ENCODE results near the gene ZDHHC12. TPM values are rescaled to one million over a fixed set of nuclear protein-coding genes. Genes with fewer than 3 reads are reported as not detected.

The ZDHHC12 gene
- total RNA-seq, 1 experiment from 2014 or later: 76.6 TPM

Other genes starting within 250 kb of the ZDHHC12 start
- 21.2 and 24.5 TPM in 2 replicates for gene GLE1, start 219.4 kb downstream of the ZDHHC12 start, total RNA-seq (2014; rRNA removed; shearing (Covaris generic))
- 124 and 132 TPM in 2 replicates for gene SPTAN1, start 171.5 kb downstream of the ZDHHC12 start, total RNA-seq (2014; rRNA removed; shearing (Covaris generic))
- 82.3 and 113 TPM in 2 replicates for gene DYNC2I2, start 67.3 kb downstream of the ZDHHC12 start, total RNA-seq (2014; rRNA removed; shearing (Covaris generic))
- 798 and 1,235 TPM in 2 replicates for gene SET, start 34.9 kb downstream of the ZDHHC12 start, total RNA-seq (2014; rRNA removed; shearing (Covaris generic))
- gene PKN3, start 21.6 kb downstream of the ZDHHC12 start, total RNA-seq (2014; rRNA removed; shearing (Covaris generic)): 29.4 and 35.0 TPM in 2 replicates
- 19.6 and 31.1 TPM in 2 replicates for gene ZER1, start 47.8 kb upstream of the ZDHHC12 start, total RNA-seq (2014; rRNA removed; shearing (Covaris generic))
- gene TBC1D13, start 63.1 kb upstream of the ZDHHC12 start, total RNA-seq (2014; rRNA removed; shearing (Covaris generic)): 15.3 and 16.8 TPM in 2 replicates
- gene ENDOG, start 94.4 kb upstream of the ZDHHC12 start, total RNA-seq (2014; rRNA removed; shearing (Covaris generic)): 15.5 and 32.9 TPM in 2 replicates
- 49.0 and 70.7 TPM in 2 replicates for gene SPOUT1, start 105.7 kb upstream of the ZDHHC12 start, total RNA-seq (2014; rRNA removed; shearing (Covaris generic))
- 47.9 and 49.0 TPM in 2 replicates for gene KYAT1, start 157.8 kb upstream of the ZDHHC12 start, total RNA-seq (2014; rRNA removed; shearing (Covaris generic))
- gene LRRC8A, start 158.0 kb upstream of the ZDHHC12 start, total RNA-seq (2014; rRNA removed; shearing (Covaris generic)): 67.2 and 76.0 TPM in 2 replicates
- 24.3 and 27.2 TPM in 2 replicates for gene PHYHD1, start 196.9 kb upstream of the ZDHHC12 start, total RNA-seq (2014; rRNA removed; shearing (Covaris generic))
- gene DOLK, start 223.5 kb upstream of the ZDHHC12 start, total RNA-seq (2014; rRNA removed; shearing (Covaris generic)): 18.6 and 20.9 TPM in 2 replicates
- 81.3 and 87.9 TPM in 2 replicates for gene NUP188, start 223.6 kb upstream of the ZDHHC12 start, total RNA-seq (2014; rRNA removed; shearing (Covaris generic))